A549 (cell line): ENCODE data around the gene AFF1. TPM values are rescaled to one million over a fixed set of nuclear protein-coding genes. Genes with fewer than 3 reads are reported as not detected.

Source experiments
- ATAC-seq, 2 experiments: fragments of 200-7000 bp in 1 of 2; fragments of >200 bp in 1 of 2; cut with Nextera tagmentation in 1 of 2; cut with Tn5 transposase in 1 of 2; 3 replicates each; pipeline versions ENCODE4 v1.8.0 to v1.9.1; 2018 to 2020; ENCODE audit warnings: mild to moderate bottlenecking in 1 of 2, moderate library complexity in 1 of 2
- CTCF ChIA-PET: fragments of 300-600 bp; sonication (Branson Sonifier 250); formaldehyde crosslinking; extraction: SDS; loops from one replicate; lab custom pipeline; 2021; ENCODE audit warnings: antibody characterized with exemption, inconsistent platforms; lab: Yijun Ruan, JAX
- POLR2A ChIA-PET: fragments of 350-600 bp; formaldehyde crosslinking; extraction: SDS; loops from one replicate; lab custom pipeline; 2021; ENCODE audit warnings: antibody characterized with exemption, inconsistent platforms; lab: Yijun Ruan, JAX
- DNase-seq, 2 experiments: peaks; one replicate each; pipeline versions ENCODE4 v3.0.0 to v3.0.0-alpha.2; 2011 to 2016; ENCODE audit warnings: low read depth in 1 of 2, low spot score in 1 of 2
- FAIRE-seq: peaks from 2 replicates; lab custom pipeline; 2011; peaks lifted over from hg19 to GRCh38; lab: Jason Lieb, UNC
- H3K27ac ChIP-seq, 2 experiments: fragments of >200 bp; sonication (Bioruptor Twin); formaldehyde crosslinking; 3 replicates each; pipeline ENCODE4 v1.5.1; 2016 to 2017
- H3K4me1 ChIP-seq: fragments of >200 bp; sonication (Bioruptor Twin); formaldehyde crosslinking; 3 replicates; pipeline ENCODE4 v1.6.1; 2016
- H3K4me2 ChIP-seq: fragments of >200 bp; sonication (Bioruptor Twin); formaldehyde crosslinking; 3 replicates; pipeline ENCODE4 v1.6.1; 2016
- H3K4me3 ChIP-seq: fragments of >200 bp; sonication (Bioruptor Twin); formaldehyde crosslinking; 3 replicates; pipeline ENCODE4 v1.5.1; 2016
- H3K9me3 ChIP-seq: fragments of >200 bp; sonication (Bioruptor Twin); formaldehyde crosslinking; 3 replicates; pipeline ENCODE4 v1.6.1; 2016
- BHLHE40 ChIP-seq: IDR thresholded peaks from 2 replicates; pipeline ENCODE4 v1.6.1; 2012; ENCODE audit warnings: low read depth, low read length, inconsistent platforms
- CEBPB ChIP-seq, 2 experiments: fragments of >200 bp in 1 of 2; sonication (Bioruptor Twin) in 1 of 2; formaldehyde crosslinking in 1 of 2; IDR thresholded peaks; 2 replicates each; pipeline ENCODE4 v1.6.1; 2012 to 2016
- CTCF ChIP-seq: fragments of >200 bp; sonication (Bioruptor Twin); formaldehyde crosslinking; IDR thresholded peaks from 3 replicates; pipeline ENCODE4 v1.5.1; 2016
- EP300 ChIP-seq, 2 experiments: fragments of >200 bp; sonication (Bioruptor Twin); formaldehyde crosslinking; IDR thresholded peaks; 2 replicates in 1 of 2; 3 replicates in 1 of 2; pipeline ENCODE4 v1.6.1; 2016 to 2017
- FOSB ChIP-seq: fragments of 250-450 bp; sonication (Bioruptor Pico); IDR thresholded peaks from 2 replicates; pipeline ENCODE4 v1.5.0; 2020; ENCODE audit warnings: mild to moderate bottlenecking, moderate library complexity
- GATA3 ChIP-seq: IDR thresholded peaks from 2 replicates; pipeline ENCODE4 v1.6.1; 2012; ENCODE audit warnings: borderline replicate concordance
- HMGXB4 ChIP-seq: fragments of 250-450 bp; sonication (Bioruptor Pico); IDR thresholded peaks from 2 replicates; pipeline ENCODE4 v1.5.0; 2021; ENCODE audit warnings: mild to moderate bottlenecking, moderate library complexity, borderline replicate concordance
- HOXB13 ChIP-seq: fragments of 250-450 bp; sonication (Bioruptor Pico); IDR thresholded peaks from 2 replicates; pipeline ENCODE4 v1.5.0; 2020; ENCODE audit warnings: low read depth, mild to moderate bottlenecking, moderate library complexity
- MAFK ChIP-seq: fragments of 450-650 bp; IDR thresholded peaks from 2 replicates; pipeline ENCODE4 v1.6.1; 2014; ENCODE audit not compliant: partially characterized antibody
- MYC ChIP-seq: IDR thresholded peaks from 2 replicates; pipeline ENCODE4 v1.6.1; 2012; ENCODE audit warnings: mild to moderate bottlenecking, inconsistent platforms, low read length, improper control_type of control experiment, borderline replicate concordance
- NR3C1 ChIP-seq: fragments of >200 bp; sonication (Bioruptor Twin); formaldehyde crosslinking; IDR thresholded peaks from 3 replicates; pipeline ENCODE4 v1.6.1; 2017
- PBX3 ChIP-seq: IDR thresholded peaks from 2 replicates; pipeline ENCODE4 v1.6.1; 2012
- RAD21 ChIP-seq, 2 experiments: fragments of >200 bp in 1 of 2; sonication (Bioruptor Twin) in 1 of 2; formaldehyde crosslinking in 1 of 2; IDR thresholded peaks in 1 of 2; conservative IDR thresholded peaks in 1 of 2; 2 replicates in 1 of 2; 3 replicates in 1 of 2; pipeline ENCODE4 v1.6.1; 2012 to 2018; ENCODE audit warnings: inconsistent platforms in 1 of 2
- RCOR1 ChIP-seq: fragments of 150-350 bp; IDR thresholded peaks from 2 replicates; pipeline ENCODE4 v1.6.1; 2014; ENCODE audit warnings: antibody characterized with exemption, low read length, low read depth
- REST ChIP-seq: fragments of 200-600 bp; sonication (generic); IDR thresholded peaks from 2 replicates; pipeline ENCODE4 v1.6.1; 2016; ENCODE audit warnings: antibody characterized with exemption, mild to moderate bottlenecking, moderate library complexity
- SMC3 ChIP-seq: fragments of >200 bp; sonication (Bioruptor Twin); formaldehyde crosslinking; IDR thresholded peaks from 3 replicates; pipeline ENCODE4 v1.6.1; 2018; ENCODE audit warnings: inconsistent platforms
- SREBF2 ChIP-seq: fragments of 450-650 bp; IDR thresholded peaks from 2 replicates; pipeline ENCODE4 v1.6.1; 2014; ENCODE audit warnings: mild to moderate bottlenecking, moderate library complexity
- WGBS: methylation state at CpG from one replicate; pipeline ENCODE4 v1.1.6; 2017; ENCODE audit errors: missing lambda C conversion rate; 5-methylcytosine and 5-hydroxymethylcytosine counted together
- polyA plus RNA-seq, 4 experiments: library from polyadenylated mRNA; depleted of rRNA in 3 of 4; stranded (reverse); fragments of >200 nt; fragmentation: RNase III in 1 of 4; extraction: RNeasy Plus Mini Kit Qiagen cat#74134 plus additional on column Dnase treatment in 1 of 4; gene quantifications; 2 replicates in 3 of 4; 3 replicates in 1 of 4; pipeline ENCODE4 v1.2.3, GENCODE V29; 2011 to 2017

The AFF1 gene
- polyA plus RNA-seq, 2 of the 4 experiments (the other 2 are of a cell fraction): 13.7 to 15.4 TPM

- peaks cover 34% of the 10 kb centered on the region for H3K4me1 ChIP-seq
- ChIA-PET CTCF (interaction anchor here (1.5 to 1.6 kb wide), 2 partner anchors 9 to 168 kb away, joined by 3 to 8 read pairs; no protein-coding TSS in a partner anchor), POLR2A (no interaction called here)
- peak; percentile 74 for TF ChIP-seq MAFK
- no peak for TF ChIP-seq RCOR1
- no peak overlapping the region for H3K27ac ChIP-seq
- 93% methylated on average over 3 of the region's 3 CpGs for WGBS
- no peak for ATAC-seq
- H3K4me3 ChIP-seq: no peak overlapping the region
- no peaks in the 10 kb centered on the region for H3K9me3 ChIP-seq
- H3K4me2 ChIP-seq: no peak overlapping the region
- no peak for FAIRE-seq
- DNase-seq: no peak
Measured at GRCh38 chr4:87090305-87090704, 155.5 kb downstream of the AFF1 start.

- H3K4me3 ChIP-seq: no peak overlapping the region
- peak overlapping the region; percentile 64 for H3K4me2 ChIP-seq
- ATAC-seq (peak; percentile 91 to 93), DNase-seq (peak; percentile 41 to 74), FAIRE-seq (no peak)
- ChIA-PET POLR2A (interaction anchor here (1.0 to 1.8 kb wide), 3 partner anchors 86 to 158 kb away, joined by 3 to 14 read pairs (median 7); partner anchors contain the start of gene AFF1), CTCF (interaction anchor here (0.9 to 3.9 kb wide), 16 partner anchors 10 to 189 kb away, joined by 3 to 58 read pairs (median 5); partner anchors contain the start of gene AFF1)
- WGBS: 4% methylated on average over 4 of the region's 4 CpGs
- no peaks in the 10 kb centered on the region for H3K9me3 ChIP-seq
- peak overlapping the region; percentile 66 to 82 for H3K27ac ChIP-seq
- TF ChIP-seq MAFK: peak; percentile 80
- peak; percentile 59 to 75; a peak in 3 of 4 replicates for TF ChIP-seq CEBPB (IDR thresholded peaks at IDR 0.05)
- TF ChIP-seq BHLHE40: no peak
- no peak for TF ChIP-seq EP300 (IDR thresholded peaks at IDR 0.05)
- TF ChIP-seq HOXB13 (CRISPR knock-in tag): no peak
- peak; percentile 37; the same call in 1 of the 2 replicates for TF ChIP-seq GATA3
- 0 out of 5 replicates have a peak, but pooled peaks of 1 of the 2 experiments have one; percentile 16 for TF ChIP-seq RAD21 (conservative IDR thresholded peaks at IDR 0.05 in 1 of 2, IDR thresholded peaks at IDR 0.05 in 1 of 2)
- TF ChIP-seq SREBF2: no peak
- H3K4me1 ChIP-seq: peaks cover 34% of the 10 kb centered on the region
Measured at GRCh38 chr4:87092389-87093141, 157.8 kb downstream of the AFF1 start.

GRCh38 chr4:87093443-87094123 lies 158.8 kb downstream of the AFF1 start:
- Histone ChIP-seq H3K4me1 (peaks cover 38% of the 10 kb centered on the region), H3K27ac (peak overlapping the region; percentile 66 to 82), H3K9me3 (no peaks in the 10 kb centered on the region), H3K4me3 (no peak overlapping the region), H3K4me2 (peak overlapping the region; percentile 64)
- peak; percentile 78 to 85 for ATAC-seq
- ChIA-PET POLR2A (interaction anchor here (1.0 to 1.8 kb wide), 3 partner anchors 87 to 159 kb away, joined by 3 to 14 read pairs (median 7); partner anchors contain the start of gene AFF1), CTCF (interaction anchor here (0.6 to 3.9 kb wide), 26 partner anchors 9 to 180 kb away, joined by 3 to 58 read pairs (median 4); partner anchors contain the start of gene AFF1)
- peak; percentile 55 to 56 for DNase-seq
- no peak for TF ChIP-seq HMGXB4 (CRISPR knock-in tag)
- no peak for TF ChIP-seq NR3C1
- TF ChIP-seq GATA3: no peak
- TF ChIP-seq CTCF: peak; percentile 63
- no peak for TF ChIP-seq MYC
- TF ChIP-seq FOSB (CRISPR knock-in tag): no peak
- no peak for TF ChIP-seq HOXB13 (CRISPR knock-in tag)
- TF ChIP-seq RAD21 (conservative IDR thresholded peaks at IDR 0.05 in 1 of 2, IDR thresholded peaks at IDR 0.05 in 1 of 2): peak; percentile 68 to 72
- no peak for TF ChIP-seq PBX3
- TF ChIP-seq SMC3: peak; percentile 62
- no peak for TF ChIP-seq REST
- WGBS: 22% methylated on average over 4 of the region's 4 CpGs
- no peak for FAIRE-seq
